HuH-7 (cell line): ENCODE results near the gene PLD3.
A peak's percentile ranks its signal among the peaks of the same experiment; 100 is the strongest.

Experiments used
- DNase-seq: peaks from one replicate; pipeline ENCODE4 v3.0.0; 2011; ENCODE audit warnings: low spot score

Gene PLD3, protein sequence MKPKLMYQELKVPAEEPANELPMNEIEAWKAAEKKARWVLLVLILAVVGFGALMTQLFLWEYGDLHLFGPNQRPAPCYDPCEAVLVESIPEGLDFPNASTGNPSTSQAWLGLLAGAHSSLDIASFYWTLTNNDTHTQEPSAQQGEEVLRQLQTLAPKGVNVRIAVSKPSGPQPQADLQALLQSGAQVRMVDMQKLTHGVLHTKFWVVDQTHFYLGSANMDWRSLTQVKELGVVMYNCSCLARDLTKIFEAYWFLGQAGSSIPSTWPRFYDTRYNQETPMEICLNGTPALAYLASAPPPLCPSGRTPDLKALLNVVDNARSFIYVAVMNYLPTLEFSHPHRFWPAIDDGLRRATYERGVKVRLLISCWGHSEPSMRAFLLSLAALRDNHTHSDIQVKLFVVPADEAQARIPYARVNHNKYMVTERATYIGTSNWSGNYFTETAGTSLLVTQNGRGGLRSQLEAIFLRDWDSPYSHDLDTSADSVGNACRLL

DNA sequence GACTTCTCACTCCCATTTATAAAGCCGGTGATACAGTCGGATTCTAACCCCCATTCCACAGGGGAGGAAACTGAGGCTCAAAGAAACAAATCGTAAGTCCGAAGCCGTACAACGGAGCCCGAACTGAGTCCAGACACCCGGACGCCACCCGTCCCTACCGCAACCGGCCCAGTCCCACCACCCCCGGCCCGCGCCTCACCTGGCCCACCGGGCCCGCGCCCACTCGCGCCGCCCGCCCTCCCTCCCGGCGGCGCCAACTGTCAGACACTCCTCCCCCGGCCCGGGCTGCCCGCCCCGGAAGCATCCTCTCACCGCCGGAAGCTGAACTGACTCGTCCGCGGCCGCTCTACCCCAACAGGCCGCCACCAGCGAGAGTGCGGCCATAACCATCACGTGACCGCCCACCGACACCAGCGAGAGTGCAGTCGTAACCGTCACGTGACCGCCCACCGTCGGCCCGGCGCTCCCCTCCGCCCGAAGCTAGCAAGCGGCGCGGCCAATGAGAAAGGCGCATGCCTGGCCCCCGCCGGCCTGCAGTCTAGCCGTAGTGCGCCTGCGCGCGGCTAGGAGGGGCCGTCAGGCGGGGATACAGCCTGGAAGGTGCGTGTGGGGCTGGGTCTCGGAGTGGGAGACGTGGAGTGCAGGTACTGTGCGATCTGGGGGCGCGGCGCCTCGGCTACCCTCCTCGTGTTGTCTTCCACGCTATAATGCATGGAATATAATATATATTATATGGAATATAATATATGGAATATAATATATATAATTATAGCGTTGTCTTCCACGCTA is at the start of gene PLD3, which contains the start of gene C19orf47:
PLD3 (plus strand) TSS at position 571 of the 789 bp plus-strand sequence. CDS start 17,789 bp downstream, outside the sequence.
C19orf47 (minus strand) TSS at position 273 of the 789 bp plus-strand sequence. CDS start 6,540 bp downstream, outside the sequence.
- peak; percentile 100 for DNase-seq

DNA sequence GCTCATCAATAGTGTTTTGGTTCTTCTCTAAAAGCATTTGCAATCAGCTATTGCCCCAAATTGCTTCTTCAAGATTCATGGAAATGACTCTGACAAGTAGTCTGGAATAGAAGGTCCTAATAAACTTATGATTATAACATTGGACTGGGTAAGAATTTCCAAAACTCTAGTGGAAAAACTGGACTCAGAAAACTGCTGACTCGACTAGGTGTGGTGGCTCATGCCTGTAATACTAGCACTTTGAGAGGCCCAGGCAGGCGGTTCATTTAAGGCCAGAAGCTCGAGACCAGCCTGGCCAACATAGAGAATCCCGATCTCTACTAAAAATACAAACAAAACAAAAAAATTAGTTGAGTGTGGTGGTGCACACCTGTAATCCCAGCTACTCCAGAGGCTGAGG is 47.8 kb upstream of the PLD3 start:
- no peak for DNase-seq

DNA sequence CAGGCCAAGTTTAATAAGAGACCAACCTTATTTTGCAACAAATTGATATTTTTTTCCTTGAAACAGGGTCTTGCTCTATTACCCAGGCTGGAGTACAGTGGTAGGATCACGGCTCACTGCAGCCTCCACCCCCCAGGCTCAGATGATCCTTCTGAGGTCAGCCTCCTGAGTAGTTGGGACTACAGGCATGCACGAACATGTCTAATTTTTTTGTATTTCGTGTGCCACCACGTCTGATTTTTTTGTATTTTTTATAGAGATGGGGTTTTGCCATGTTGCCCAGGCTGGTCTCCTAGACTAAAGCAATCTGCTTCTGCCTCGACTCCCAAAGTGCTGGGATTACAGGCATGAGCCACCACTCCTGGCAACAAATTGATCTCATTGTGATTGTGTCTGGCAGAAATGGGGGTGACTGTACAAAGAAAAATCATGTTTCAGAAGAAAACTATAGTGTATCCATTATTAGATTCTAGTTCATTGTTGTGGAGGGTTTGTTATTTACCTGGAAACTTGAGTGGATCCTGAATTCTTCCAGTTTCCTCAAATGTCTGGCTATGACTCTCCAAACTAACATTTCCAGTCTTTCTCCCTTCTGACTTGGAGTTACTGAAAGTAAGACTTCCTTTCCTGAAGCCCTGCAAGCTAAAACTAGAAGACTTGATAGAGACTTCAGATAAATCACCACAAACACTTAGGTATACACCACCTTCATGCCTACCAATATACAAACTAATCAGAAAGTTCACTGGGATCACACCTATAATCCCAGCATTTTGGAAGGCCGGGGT is 46.1 kb upstream of the PLD3 start:
- DNase-seq = no peak

DNA sequence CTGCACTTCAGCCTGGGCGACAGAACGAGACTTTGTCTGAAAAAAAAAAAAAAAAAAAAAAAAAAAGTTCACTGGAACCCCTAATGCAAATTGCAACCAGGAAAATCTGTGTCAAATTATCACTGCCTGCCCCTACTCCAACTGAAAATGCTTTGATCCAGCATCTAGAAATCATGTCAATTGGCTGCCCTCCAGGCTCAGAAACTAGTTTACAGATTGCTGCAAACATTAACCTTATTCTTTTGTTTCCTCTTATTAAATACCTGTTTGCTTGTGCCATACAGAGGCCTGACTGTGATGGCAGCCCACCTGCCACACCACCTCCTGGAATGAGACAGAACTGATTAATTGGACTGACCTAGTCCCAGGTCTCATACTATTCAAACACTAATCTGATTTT is 44.7 kb upstream of the PLD3 start:
- no peak for DNase-seq

DNA sequence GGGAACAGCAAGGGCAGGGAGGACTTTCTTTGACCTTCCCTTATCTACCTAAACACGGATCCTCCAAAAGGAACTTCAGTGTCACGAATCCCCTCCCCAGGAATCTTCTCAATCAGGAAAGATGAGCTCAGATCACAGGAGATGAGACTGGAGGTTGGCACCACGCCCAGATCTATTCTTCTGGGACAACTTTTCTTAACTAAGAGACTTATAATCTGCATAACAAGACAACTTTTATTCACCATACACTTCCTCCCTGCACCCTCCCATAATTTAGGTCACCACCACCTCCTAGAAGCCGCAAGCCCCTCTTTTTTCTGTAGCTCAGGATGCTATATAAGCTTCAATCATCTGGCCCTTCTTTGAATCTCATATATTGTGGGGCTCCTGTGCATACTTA is 44.2 kb upstream of the PLD3 start:
- no peak for DNase-seq

DNA sequence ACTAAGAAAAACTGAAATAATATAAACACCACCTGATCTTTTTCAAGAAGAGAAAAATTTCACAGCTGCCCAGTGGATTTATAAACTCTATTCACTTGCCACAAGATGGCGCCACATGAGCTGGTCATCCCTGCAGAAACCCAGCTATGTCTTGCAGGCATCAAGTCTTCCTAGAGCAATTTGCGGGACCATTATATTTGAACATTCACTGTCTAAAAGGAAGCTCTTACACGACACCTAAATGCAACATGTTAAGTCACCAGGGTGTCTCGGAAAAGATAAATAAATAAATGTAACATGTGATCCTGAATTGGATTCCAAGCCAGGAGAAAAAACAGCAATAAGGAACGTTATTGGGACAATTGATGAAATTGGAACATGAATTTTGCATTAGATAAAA is 43.1 kb upstream of the PLD3 start:
- DNase-seq = peak; percentile 90

DNA sequence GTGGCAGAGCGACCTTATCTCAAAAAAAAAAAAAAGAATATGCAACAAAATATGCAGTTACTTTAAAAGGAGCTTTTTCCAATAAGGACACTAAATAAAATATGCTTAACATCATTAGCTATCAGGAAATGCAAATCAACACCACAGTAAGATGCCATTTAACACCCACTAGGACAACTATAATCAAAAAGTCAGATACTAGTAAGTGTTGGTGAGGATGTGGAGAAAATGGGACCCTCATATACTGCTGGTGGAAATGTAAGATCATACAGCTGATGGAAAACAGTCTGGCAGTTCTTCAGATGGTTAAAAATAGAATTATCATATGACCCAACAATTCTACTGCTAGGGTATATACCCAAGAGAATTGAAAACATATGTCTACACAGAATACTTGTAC is 38.8 kb upstream of the PLD3 start:
- no peak for DNase-seq

DNA sequence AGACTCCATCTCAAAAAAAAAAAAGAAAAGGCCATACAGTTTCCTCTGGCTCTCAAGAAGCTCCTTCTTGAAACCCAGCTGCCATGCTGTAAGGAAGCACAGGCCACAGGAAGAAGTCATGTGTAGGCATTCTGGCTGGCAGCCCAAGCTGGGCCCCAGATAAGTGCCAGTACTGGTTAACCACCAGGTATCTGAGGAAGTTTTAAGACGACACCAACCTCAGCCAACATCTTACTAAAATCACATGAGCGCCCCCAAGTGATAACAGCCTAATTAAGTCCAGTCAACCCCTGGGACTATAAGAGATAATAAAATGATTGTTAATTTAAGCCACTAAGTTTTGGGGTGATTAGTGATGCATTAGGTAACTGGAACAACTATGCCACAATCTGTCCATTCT is 36.0 kb upstream of the PLD3 start:
- DNase-seq = no peak

DNA sequence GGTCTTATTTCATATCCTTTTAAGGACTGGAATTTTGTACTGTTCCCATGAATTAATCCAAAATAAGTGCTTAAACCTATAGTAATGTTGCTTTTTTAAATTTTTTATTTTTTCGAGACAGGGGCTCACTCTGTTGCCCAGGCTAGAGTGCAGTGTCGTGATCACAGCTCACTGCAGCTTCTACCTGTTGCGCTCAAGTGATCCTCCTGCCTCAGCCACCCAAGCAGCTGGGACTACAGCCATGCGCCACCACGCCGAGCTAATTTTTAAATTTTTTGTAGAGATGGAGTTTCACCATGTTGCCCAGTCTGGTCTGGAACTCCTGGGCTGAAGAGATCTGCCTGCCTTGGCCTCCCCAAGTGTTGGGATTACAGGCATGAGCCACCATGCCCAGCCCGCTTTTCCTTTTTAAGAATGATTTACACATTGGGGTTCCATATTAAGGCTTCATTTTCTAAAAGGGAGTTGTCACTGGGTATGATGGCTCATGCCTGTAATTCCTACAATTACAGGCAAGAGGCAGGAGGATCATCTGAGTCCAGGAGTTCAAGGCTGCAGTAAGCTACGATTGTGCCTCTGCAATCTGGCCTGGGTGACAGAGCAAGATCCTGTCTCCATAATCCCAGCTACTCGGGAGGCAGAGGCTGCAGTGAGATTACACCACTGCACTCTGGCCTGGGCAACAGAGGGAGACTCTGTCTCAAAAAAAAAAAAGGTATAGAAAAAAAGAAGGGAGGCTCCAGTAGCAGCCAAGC is 35.1 kb upstream of the PLD3 start:
- DNase-seq = no peak

DNA sequence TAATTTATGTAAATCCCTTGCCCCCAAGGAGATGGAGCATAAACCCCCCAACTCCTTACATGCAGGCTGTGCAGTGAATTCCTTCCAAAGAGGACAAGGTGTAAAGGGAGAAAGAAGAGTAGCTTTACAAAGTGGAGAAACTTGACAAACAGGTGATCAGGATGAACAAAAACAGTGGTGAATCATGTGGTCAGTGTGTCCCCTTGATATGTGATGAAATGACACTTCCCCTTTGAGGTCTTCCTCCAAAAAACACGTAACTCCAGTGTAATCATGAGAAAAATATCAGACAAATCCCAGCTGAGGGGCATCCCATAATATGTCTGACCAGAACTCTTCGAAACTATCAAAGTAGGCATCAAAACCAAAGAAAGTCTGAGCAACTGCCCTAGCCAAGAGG is 33.8 kb upstream of the PLD3 start:
- no peak for DNase-seq

DNA sequence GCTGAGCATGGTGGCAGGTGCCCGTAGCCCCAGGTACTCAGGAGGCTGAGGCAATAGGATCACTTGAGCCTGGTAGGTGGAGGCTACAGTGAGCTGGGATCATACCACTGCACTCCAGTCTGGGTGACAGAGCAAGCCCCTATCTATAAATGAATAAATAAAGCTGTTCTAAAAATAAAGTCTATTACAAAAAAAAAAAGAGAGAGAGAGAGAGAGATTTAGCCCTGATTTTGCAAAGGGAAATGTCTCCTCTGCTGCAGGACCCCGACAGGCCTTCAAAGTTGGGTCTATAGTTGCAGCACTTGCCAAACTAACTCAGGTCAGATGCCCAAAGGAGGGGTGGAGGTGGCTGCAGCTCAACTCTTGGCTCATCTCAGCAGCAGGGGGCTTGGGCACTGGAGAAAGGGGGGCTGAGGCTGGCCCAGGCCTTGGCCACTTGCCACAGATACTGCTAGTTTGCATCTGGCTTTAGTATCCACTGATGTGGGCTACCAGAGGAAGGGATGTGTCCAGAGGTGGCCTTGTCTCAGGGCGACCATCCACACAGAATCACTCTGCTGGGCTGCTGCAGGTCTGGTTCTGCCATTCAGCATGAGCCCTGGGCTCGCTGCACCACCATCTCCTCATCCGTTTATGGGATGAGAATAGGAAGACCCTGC is 32.6 kb upstream of the PLD3 start:
- DNase-seq = no peak

DNA sequence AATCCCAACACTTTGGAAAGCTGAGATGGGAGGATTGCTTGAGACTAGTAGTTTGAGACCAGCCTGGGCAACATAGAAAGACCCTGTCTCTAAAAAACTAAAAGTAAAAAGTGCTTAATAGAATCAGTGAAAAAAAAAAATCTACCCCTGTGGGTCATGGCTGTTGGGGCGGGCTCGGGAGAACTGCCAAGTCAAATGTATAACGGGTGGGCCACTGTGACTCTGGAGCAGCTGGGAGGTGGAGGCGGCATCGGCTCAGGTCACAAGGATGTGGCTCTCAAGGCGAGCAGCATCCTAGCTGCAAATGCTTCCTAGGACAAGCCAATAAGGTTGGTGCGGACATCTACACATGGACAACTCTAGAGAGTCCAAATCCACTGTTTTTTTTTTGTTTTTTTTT is 31.2 kb upstream of the PLD3 start:
- no peak for DNase-seq

DNA sequence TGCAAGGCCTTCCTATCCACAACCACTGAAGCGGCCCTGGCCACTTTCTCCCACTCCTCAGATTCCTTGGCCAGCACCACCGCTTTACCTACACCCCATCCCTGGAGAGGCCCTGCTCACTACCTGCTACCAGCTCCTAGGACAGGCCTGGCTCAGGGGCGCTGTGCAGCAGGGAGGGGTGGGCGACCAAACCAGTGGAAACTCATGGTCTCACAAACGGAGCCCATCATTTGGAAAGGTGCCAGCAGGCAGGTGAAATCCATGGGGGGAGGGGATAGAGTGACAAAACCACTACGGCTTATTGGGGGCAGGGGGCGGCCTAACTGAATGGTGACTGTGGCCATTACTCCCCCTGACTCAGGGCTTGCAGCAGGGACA is 27.9 kb upstream of the PLD3 start:
- DNase-seq = no peak

DNA sequence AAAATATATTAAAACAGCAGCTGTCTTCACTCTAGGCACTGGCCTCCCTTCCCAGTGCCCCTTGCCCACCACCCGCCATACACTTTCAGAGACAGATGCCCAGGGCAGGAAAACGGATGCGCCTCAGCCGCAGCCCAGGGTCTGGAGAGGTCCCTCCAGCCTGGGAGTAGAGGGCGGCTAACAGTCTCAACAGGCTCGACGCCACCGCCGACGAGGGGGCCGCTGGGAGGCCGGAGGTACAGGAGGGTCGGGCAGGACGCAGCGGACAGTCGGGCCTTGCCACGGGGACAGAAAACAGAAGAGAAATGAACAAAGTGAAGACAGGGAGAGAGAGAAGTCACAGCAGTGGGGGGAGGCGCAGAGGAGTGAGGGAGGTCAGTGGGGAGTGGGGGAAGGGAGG is 27.4 kb upstream of the PLD3 start:
- DNase-seq = no peak

DNA sequence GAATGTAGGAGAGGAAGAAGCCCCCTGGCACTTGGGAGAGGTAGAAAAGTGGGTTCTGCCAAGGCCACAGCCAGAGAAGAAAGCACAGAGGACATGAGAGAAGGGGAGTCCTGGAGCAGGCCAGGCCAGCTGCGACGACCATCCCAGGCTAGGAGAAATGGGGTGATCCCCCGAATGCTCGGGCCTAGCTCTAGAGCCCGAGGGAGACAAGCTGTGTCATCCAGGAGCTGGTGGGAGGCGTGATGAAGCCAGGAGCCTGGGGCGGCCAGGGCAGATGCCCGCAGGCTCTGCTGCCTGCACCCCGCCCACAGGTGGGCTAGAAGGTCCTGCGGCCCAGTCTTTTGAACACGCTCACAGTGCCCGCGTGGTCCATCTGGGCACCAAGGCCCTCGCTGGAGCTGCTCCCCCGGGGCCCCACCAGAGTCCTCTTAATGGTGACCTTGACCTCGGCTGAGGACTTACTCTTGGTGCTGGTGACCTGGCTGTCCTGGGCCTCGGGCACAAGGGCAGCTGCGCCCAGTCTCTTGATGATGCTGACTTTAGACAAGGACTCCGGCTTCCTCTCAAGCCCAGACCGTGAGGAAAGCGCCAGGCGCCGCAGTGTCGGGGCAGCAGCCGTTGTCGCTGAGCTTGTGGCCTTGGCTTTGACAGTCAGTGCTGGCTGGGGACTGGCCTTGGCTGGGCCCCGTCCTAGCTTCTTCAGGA is 26.8 kb upstream of the PLD3 start:
- no peak for DNase-seq

DNA sequence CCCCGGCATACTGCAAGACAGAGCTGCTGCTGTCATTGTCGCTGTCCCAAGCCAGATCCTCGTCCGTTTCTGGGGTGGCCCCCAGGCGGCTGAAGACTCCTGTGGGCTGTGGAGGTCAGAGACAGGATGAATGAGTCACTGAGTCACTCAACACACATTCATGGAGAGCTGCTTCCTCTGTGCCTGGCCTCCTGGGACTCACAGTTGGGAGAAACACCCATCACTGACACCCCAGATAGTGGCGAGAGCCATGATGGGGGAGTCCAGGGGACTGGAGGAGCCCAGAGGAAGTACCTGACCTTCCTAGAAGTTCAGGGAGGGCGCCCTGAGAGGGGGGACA is 26.3 kb upstream of the PLD3 start:
- no peak for DNase-seq

DNA sequence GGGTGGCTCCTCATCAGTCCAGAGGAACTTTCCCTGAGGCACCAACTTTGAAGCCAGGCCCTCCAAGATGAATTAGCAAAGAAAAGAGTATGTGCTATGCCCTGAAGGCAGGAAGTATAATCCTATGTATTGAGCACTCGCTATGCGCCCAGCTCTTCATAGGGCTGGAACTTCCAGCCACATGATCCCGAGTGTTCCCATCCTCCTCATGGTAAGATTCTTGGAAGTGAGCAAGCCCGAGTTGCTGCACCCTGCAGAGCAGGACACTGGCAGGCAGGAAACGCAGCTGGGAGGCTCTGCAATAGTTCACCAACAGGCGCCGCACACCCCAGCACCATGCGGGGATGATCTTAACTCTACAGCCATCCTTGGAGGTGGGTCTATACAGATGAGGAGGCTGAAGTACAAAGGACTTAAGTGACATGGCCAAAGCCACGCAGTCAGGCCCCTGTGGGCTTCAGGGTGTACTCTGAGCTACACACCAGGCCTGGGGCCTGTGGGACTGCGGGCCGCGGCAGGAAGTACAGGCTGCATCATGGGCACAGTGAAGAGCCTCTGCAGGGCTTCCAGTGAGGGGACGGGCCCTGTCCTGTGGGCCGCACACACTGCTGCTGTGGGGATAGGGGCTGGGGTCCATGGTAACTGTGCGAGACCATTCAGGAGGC is 25.4 kb upstream of the PLD3 start:
- no peak for DNase-seq

DNA sequence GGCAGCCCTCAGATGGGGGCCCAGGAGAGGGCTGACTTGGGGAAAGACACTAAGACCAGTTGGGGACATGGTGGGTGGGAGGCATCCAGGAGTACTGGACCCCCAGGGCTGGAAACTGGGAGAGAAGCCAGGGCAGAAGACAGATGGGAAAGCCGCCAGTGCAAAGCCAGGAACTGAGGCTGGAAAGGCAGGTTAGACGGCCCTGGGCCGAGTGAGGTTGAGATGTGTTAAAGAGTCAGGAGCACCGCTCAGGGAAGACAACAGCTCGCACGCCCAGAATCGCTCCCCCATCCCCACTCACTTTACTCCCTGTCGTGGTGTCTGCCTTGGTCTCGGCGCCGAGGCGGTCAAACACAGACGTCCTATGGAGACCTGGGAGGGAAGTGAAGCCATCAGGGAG is 24.8 kb upstream of the PLD3 start:
- DNase-seq = no peak

DNA sequence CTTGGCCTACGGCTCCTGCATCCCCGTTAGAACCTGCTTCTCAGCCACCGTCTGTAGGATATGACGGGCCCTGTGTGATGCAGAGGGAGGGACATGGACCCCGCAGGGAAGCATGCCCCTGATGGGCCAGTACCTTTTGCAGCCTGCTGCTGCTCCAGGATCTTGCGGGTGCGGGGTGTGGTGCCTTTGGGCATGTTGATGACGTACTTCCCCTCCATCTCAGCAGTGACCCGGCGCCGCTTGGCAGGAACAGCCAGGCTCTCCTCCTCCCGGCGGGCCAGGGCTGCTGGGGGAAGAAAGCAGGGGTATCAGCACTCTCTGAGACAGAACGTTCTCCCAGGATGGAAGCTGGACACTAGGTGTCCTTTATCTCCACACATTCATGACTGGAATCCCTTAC is 22.3 kb upstream of the PLD3 start:
- no peak for DNase-seq

DNA sequence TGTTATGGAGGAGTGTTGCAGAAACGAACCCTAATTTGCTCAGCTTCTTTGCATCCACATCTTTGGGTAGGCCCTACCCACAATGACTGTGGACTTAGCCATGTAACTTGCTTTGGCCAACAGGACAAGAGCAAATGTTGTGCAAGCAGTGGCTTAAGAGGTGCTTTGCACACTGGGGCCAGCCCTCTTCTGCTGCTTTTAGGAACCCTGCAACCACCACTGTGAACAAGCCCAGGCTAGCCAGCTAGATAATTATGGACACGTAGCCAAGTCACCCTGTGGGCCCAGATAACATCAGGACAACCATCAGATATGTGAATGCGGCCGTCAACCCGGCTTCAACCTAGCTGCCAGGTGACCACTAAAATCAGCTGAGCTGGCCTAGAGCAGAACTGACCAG is 17.4 kb upstream of the PLD3 start:
- no peak for DNase-seq
